Keratinocyte (primary cell): ENCODE data around the gene RAB37.

Source experiments
- CTCF ChIP-seq, 3 experiments: IDR thresholded peaks in 1 of 3; conservative IDR thresholded peaks in 1 of 3; optimal IDR thresholded peaks in 1 of 3; 2 replicates in 2 of 3; 3 replicates in 1 of 3; pipeline versions ENCODE3 to v1.5.1; 2011; ENCODE audit warnings: low read length in 3 of 3, mild to moderate bottlenecking in 3 of 3, moderate library complexity in 2 of 3, control low read depth in 1 of 3, inconsistent platforms in 1 of 3; ENCODE audit not compliant: insufficient read depth in 2 of 3; ENCODE audit errors: extremely low read depth in 1 of 3
- EZH2 ChIP-seq: IDR thresholded peaks from one replicate; pipeline ENCODE4 v1.6.1; 2012; ENCODE audit warnings: inconsistent platforms, mild to moderate bottlenecking, low read length, moderate library complexity

- no peak for TF ChIP-seq CTCF (optimal IDR thresholded peaks at IDR 0.05 in 1 of 3, IDR thresholded peaks at IDR 0.05 in 1 of 3, conservative IDR thresholded peaks at IDR 0.05 in 1 of 3; ENCODE audit: extremely low read depth in 1 of 3, insufficient read depth in 2 of 3, low read length in 3 of 3)
- no peak for TF ChIP-seq EZH2
Measured at GRCh38 chr17:74755533-74755932, 18.5 kb downstream of the RAB37 start.
